GM21381 (cell line): ENCODE measurements around the gene FGFR3.

ENCODE experiments used
- ATAC-seq: cut with Tn5 transposase; IDR thresholded peaks from one replicate; pipeline ENCODE4 v1.9.1; 2021; ENCODE audit warnings: mild to moderate bottlenecking, moderate library complexity; ENCODE audit not compliant: unreplicated experiment

Gene FGFR3

DNA sequence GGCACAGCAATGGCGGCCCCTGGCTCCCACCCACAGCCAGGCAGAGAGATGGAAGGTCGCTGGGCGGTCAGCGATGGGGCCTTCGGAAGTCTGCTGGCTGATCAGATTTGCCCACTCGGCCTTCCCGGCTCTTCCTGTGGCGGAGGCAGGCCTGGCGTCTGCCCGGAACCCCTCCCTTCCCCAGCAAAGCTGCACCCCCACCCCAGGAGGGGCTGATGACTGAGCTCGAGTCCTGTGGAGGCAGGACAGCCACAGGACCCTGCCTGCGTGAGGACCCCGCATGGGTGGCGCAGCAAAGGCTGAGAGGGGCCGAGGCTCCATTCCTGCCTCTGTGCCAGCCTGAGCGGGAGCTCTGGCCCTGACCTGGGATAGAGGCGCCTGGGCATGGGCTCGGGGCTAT lies 37.0 kb upstream of the FGFR3 start:
- ATAC-seq = no peak

DNA sequence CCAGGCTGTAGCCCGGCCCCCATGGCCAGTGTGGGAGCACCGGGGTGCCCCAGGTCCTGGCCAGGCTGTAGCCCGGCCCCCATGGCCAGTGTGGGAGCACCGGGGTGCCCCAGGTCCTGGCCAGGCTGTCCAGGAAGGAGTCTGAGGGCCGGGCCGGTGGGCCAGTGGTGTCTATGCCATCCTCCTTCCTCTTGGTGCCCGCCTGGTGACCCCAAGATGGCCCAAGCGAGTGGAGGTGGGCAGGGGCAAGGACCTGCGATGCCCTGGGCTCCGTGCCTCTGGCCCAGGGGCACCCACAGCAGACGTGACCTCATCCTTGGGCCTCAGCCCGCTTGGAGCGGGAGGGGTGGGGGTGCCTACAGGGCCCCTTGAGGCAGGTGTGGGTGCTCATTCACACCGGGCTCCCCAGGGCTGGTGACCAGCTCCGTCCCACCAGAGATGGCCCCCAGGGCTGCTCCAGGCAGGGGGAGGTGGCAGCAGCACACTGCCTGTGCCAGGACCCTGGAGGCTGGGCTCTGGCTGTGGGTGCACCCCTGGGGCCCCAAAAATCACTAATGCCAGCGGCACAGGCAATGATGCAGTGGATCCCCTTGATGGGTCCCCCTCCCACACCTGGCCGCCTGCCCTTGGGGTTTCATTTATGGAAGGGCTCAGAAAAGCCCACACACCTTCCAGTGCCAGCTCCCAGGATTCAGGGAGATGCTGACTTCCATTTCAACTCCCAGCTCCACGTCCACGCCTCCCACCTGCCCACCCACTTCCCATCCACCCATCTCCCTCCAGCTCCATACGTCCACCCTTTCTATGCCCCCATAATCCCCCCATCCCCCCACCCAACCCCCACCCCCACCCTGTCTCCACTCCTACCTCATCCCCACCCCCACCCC lies 36.0 kb upstream of the FGFR3 start:
- ATAC-seq = no peak

DNA sequence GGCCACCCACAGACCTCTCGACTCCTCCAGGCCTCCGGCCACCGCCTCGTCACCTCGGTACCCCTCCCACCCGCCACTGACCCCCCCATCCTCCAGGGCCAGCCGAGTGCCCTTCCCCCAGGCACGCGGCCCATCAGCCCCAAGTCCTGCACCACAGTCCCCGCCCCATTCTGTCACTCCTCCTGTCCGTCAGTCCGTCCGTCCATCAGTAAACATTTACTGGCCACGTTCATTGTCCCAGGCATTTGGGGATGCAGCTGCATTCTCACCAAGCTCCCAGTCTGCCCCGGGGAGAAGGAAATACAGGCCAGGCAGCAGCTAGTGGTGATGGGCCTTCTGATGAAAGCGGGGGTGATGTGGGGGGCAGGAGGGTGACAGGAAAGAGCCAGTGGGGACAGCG lies 35.3 kb upstream of the FGFR3 start:
- ATAC-seq = no peak

- no peak for ATAC-seq
These were observed 34.6 kb upstream of the FGFR3 start for GRCh38 chr4:1758306-1759121.

DNA sequence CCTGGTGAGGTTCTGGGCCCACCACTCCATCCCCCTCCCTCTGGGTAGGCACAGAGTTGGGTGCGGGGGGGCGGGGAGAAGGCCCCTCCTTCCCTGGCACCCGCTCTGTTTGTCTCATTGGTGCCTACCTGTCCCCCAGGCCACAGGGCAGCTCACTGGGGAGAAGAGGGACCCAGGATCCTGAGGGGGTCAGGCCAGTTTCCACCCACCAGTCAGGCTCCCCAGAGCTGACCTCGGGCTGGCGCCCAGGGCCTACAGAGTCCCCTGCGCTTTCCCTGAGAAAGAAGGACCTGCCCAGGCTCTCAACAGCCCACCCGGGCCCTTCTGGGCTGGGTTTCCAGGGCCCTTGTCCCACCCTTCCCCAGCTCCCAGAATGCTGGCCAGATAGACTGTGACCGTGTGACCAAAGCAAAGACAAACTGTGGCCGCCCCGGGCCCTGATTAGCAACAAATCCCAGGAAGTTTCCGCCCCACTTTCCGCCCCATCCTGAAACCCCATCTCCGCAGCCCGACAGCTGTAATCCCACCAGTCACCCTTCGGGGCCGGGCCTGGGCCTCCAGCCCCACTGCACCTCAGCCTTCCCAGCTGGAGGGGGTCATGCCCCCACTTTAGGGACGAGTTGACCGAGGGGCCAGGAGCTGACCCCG lies 33.8 kb upstream of the FGFR3 start:
- no peak for ATAC-seq

DNA sequence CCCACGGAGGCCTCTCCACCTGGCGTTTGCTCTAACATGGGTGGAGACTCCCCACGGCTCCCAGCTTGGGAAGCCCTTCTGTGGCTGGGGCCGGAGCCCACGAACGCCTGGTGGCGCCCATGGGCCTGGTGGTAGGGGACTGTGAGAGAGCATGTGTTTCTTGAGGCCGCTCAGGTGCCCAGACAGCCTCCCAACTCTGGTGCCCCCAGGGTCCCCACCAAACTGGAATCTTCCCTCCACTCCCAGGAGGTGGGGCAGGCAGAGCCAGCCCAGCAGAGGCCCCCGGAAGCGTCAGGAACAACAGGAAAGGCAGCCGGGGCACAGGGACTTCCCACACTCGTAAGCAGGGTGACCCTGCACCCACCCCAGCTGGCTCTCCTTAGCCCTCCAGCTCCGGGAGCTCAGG lies 33.3 kb upstream of the FGFR3 start:
- ATAC-seq = no peak

GRCh38 chr4:1760521-1761071 lies 32.5 kb upstream of the FGFR3 start:
- ATAC-seq = no peak

- no peak for ATAC-seq
These were observed 31.9 kb upstream of the FGFR3 start for GRCh38 chr4:1761130-1761689.

- ATAC-seq = no peak
These were observed 30.7 kb upstream of the FGFR3 start for GRCh38 chr4:1762264-1763010.

- no peak for ATAC-seq
These were observed 30.0 kb upstream of the FGFR3 start for GRCh38 chr4:1763070-1763549.

DNA sequence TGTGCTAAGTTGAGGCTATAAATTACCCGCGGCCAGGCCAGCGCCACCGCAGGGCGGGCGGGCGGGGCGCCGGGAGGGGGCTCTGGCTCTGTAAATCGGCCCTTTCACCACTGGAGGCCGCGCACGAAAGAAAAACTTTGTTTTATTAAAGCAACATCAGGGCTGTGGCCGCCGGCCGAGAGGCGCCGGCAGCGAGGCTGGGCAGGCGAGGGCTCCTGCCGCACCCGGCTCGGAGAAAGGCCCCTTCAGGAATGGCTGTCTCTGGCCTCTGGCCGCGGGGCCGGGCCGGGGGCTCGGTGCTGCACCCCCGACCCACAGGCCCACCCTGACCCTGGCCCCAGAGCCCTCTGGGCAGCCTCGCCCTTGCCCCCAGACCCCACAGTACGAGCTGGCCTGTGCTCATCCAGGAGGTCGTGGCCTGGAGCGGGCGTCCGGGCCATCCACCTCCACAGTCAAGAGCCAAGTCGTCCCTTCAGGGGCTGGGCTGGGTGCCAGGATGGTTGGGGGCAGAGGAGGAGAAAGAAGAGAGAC lies 29.5 kb upstream of the FGFR3 start:
- ATAC-seq = no peak

GRCh38 chr4:1764670-1765069 lies 28.4 kb upstream of the FGFR3 start:
- no peak for ATAC-seq

- no peak for ATAC-seq
These were observed 27.6 kb upstream of the FGFR3 start for GRCh38 chr4:1765409-1766072.

GRCh38 chr4:1766106-1767060 lies 26.7 kb upstream of the FGFR3 start:
- ATAC-seq = no peak

GRCh38 chr4:1767061-1767769 lies 25.9 kb upstream of the FGFR3 start:
- ATAC-seq = no peak

- ATAC-seq = no peak
These were observed 25.2 kb upstream of the FGFR3 start for GRCh38 chr4:1767770-1768366.

DNA sequence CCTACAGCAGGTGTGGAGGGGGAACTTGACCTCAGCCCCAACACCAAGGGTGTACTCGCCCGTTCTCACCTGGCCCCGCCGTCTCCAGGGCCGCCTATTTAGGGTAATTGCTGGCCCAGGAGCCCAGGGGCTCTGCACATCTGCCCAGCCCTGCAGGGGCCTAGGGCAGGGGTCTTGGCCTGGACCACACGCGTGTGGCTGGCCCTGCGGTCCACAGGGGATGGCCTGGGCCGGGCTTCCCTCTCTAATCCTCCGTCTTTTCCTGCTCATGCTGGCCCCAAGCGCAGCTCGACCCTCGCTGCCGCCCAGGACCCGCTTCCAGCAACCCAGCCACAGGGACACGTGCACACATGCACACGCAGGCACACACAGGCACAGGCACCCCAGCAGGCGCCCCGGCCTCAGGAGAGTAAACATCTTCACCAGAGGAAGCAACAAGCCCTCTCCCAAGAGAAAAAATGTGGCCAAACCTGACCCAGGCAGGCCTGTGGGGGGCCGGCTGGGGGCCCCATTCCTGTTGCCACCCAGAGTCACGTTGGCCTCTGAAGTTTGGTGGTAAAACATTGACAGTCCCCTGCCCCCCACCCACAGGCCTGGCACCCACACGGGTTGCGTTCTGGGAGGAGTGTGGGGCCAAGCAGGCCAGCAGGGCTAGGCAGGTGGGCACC lies 24.6 kb upstream of the FGFR3 start:
- no peak for ATAC-seq
